HG03460 (cell line): ENCODE results near the gene SPEM1.

Experiments
- ATAC-seq: cut with Tn5 transposase; IDR thresholded peaks from one replicate; pipeline ENCODE4 v1.9.1; 2021; ENCODE audit not compliant: unreplicated experiment

The SPEM1 gene

GRCh38 chr17:7417056-7417655 is 3.0 kb upstream of the SPEM1 start:
- no peak for ATAC-seq

GRCh38 chr17:7418472-7419152 is 1.5 kb upstream of the SPEM1 start:
- no peak for ATAC-seq

- ATAC-seq, result no peak
Observed at GRCh38 chr17:7421186-7421585, 1.1 kb downstream of the SPEM1 start.

GRCh38 chr17:7423679-7424078 is 3.6 kb downstream of the SPEM1 start:
- no peak for ATAC-seq

- ATAC-seq, result no peak
Observed at GRCh38 chr17:7425316-7425715, 5.2 kb downstream of the SPEM1 start, which contains the start of gene SPEM2. TSS of gene SPEM2 (plus strand) at chr17:7425616. CDS start at chr17:7425689, 73 bp downstream.

GRCh38 chr17:7425756-7426155 is 5.6 kb downstream of the SPEM1 start:
- ATAC-seq, result no peak

- ATAC-seq, result no peak
Observed at GRCh38 chr17:7426203-7426863, 6.2 kb downstream of the SPEM1 start.

GRCh38 chr17:7426896-7427489 is 6.9 kb downstream of the SPEM1 start:
- ATAC-seq, result no peak

GRCh38 chr17:7427549-7427948 is 7.4 kb downstream of the SPEM1 start:
- no peak for ATAC-seq

GRCh38 chr17:7428557-7428956 is 8.4 kb downstream of the SPEM1 start, which contains the start of gene SPEM3:
TSS of gene SPEM3 (plus strand) at chr17:7428857. CDS start at chr17:7428903, 46 bp downstream.
- no peak for ATAC-seq

- no peak for ATAC-seq
Observed at GRCh38 chr17:7429722-7430121, 9.6 kb downstream of the SPEM1 start.

GRCh38 chr17:7431231-7431630 is 11.1 kb downstream of the SPEM1 start:
- no peak for ATAC-seq

GRCh38 chr17:7432296-7432695 is 12.2 kb downstream of the SPEM1 start:
- ATAC-seq, result no peak

GRCh38 chr17:7435676-7436555 is 15.8 kb downstream of the SPEM1 start:
- peak; percentile 31 for ATAC-seq

GRCh38 chr17:7436556-7437368 is 16.6 kb downstream of the SPEM1 start:
- ATAC-seq, result no peak

GRCh38 chr17:7437369-7437863 is 17.3 kb downstream of the SPEM1 start:
- ATAC-seq, result no peak

GRCh38 chr17:7437950-7438614 is 18.0 kb downstream of the SPEM1 start:
- no peak for ATAC-seq

- no peak for ATAC-seq
Observed at GRCh38 chr17:7438656-7439460, 18.7 kb downstream of the SPEM1 start.
